ENCODE data around the gene SWT1. TPM values are rescaled to one million over a fixed set of nuclear protein-coding genes. Genes with fewer than 3 reads are reported as not detected.
"Not testable (repeated sequence)": the region's sequence is repeated elsewhere in the genome, so short reads cannot be mapped to it uniquely, and the experiment has no call there.

Gene SWT1
- total RNA-seq, 2 donors from 2014 or later, result 7.3 to 14.3 TPM

GRCh38 chr1:185200889-185201288 is 43.9 kb downstream of the SWT1 start:
- no peak for TF ChIP-seq CTCF (IDR thresholded peaks at IDR 0.05)
- TF ChIP-seq POLR2A (IDR thresholded peaks at IDR 0.05), result no peak
- no peak for TF ChIP-seq POLR2AphosphoS5 (IDR thresholded peaks at IDR 0.05)
- Histone ChIP-seq H3K4me1 (replicated peaks) (no peaks in the 10 kb centered on the region), H3K9me3 (no peaks in the 10 kb centered on the region), H3K36me3 (no peaks in the 10 kb centered on the region), H3K27ac (no peak overlapping the region), H3K27me3 (replicated peaks; ENCODE audit: insufficient read depth) (no peaks in the 10 kb centered on the region), H3K4me3 (no peak overlapping the region)
- DNase-seq (ENCODE audit: low spot score), result no peak
- WGBS, result 99% methylated on average over 7 of the region's 8 CpGs
- intact Hi-C loops (cut with DNase I), result no loop called here

- H3K27me3 ChIP-seq (replicated peaks; ENCODE audit: insufficient read depth), result no peaks in the 10 kb centered on the region
- H3K4me1 ChIP-seq (replicated peaks), result no peaks in the 10 kb centered on the region
- no peak overlapping the region for H3K4me3 ChIP-seq
- intact Hi-C loops (cut with DNase I), result no loop called here
- H3K9me3 ChIP-seq, result no peaks in the 10 kb centered on the region
- DNase-seq (ENCODE audit: low spot score), result no peak
- H3K36me3 ChIP-seq, result no peaks in the 10 kb centered on the region
- no peak for TF ChIP-seq CTCF (IDR thresholded peaks at IDR 0.05)
- no peak for TF ChIP-seq POLR2AphosphoS5 (IDR thresholded peaks at IDR 0.05)
- TF ChIP-seq POLR2A (IDR thresholded peaks at IDR 0.05), result no peak
- H3K27ac ChIP-seq, result no peak overlapping the region
These were observed 50.2 kb downstream of the SWT1 start for GRCh38 chr1:185207170-185207569.

- intact Hi-C loops (cut with DNase I), result no loop called here
- no peaks in the 10 kb centered on the region for H3K27me3 ChIP-seq (replicated peaks; ENCODE audit: insufficient read depth)
- H3K27ac ChIP-seq, result no peak overlapping the region
- DNase-seq (ENCODE audit: low spot score), result no peak
- TF ChIP-seq CTCF (IDR thresholded peaks at IDR 0.05) (no peak), POLR2AphosphoS5 (IDR thresholded peaks at IDR 0.05) (no peak), POLR2A (IDR thresholded peaks at IDR 0.05) (no peak)
- no peaks in the 10 kb centered on the region for H3K9me3 ChIP-seq
- H3K36me3 ChIP-seq, result no peaks in the 10 kb centered on the region
- 95% methylated on average over 3 of the region's 3 CpGs for WGBS
- H3K4me3 ChIP-seq, result no peak overlapping the region
- no peaks in the 10 kb centered on the region for H3K4me1 ChIP-seq (replicated peaks)
These were observed 51.1 kb downstream of the SWT1 start for GRCh38 chr1:185207980-185208602.

- TF ChIP-seq POLR2AphosphoS5 (IDR thresholded peaks at IDR 0.05), result no peak
- TF ChIP-seq POLR2A (IDR thresholded peaks at IDR 0.05), result no peak
- TF ChIP-seq CTCF (IDR thresholded peaks at IDR 0.05), result no peak
- no peak overlapping the region for H3K4me3 ChIP-seq
- H3K9me3 ChIP-seq, result no peaks in the 10 kb centered on the region
- no peaks in the 10 kb centered on the region for H3K36me3 ChIP-seq
- intact Hi-C loops (cut with DNase I), result no loop called here
- no peaks in the 10 kb centered on the region for H3K4me1 ChIP-seq (replicated peaks)
- DNase-seq (ENCODE audit: low spot score), result no peak
- 81% methylated on average over 5 of the region's 5 CpGs for WGBS
- H3K27ac ChIP-seq, result no peak overlapping the region
- H3K27me3 ChIP-seq (replicated peaks; ENCODE audit: insufficient read depth), result no peaks in the 10 kb centered on the region
These were observed 51.7 kb downstream of the SWT1 start for GRCh38 chr1:185208626-185209180.

- H3K4me1 ChIP-seq (replicated peaks); intact Hi-C loops (cut with DNase I); H3K4me3 ChIP-seq; H3K27me3 ChIP-seq (replicated peaks; ENCODE audit: insufficient read depth); DNase-seq (ENCODE audit: low spot score); H3K9me3 ChIP-seq; H3K36me3 ChIP-seq; H3K27ac ChIP-seq: not testable (repeated sequence)
- WGBS, result 96% methylated on average over 1 of the region's 1 CpG
These were observed 52.4 kb downstream of the SWT1 start for GRCh38 chr1:185209357-185209756.

Measured in prostate gland (tissue), 2 donors.